ENCODE results near the gene ZNF273.
"Not testable (repeated sequence)": the region's sequence is repeated elsewhere in the genome, so short reads cannot be mapped to it uniquely, and the experiment has no call there.

Gene ZNF273

GRCh38 chr7:64908358-64908757, 5.3 kb downstream of the ZNF273 start:
- Histone ChIP-seq H3K9ac (ENCODE audit: low read length) (no peak overlapping the region), H3K27ac (ENCODE audit: low read depth, low read length) (no peak overlapping the region), H3K4me3 (ENCODE audit: low read length) (no peak overlapping the region), H3K4me1 (ENCODE audit: control insufficient read depth, low read depth, low read length) (peaks cover 10% of the 10 kb centered on the region), H2AK5ac (ENCODE audit: low read length) (no peak overlapping the region), H3K23ac (ENCODE audit: low read length) (no peak overlapping the region), H2BK120ac (ENCODE audit: low read depth, low read length) (no peak overlapping the region), H3K18ac (ENCODE audit: low read length) (no peak overlapping the region), H3K36me3 (ENCODE audit: control insufficient read depth, insufficient read depth, low read length) (no peaks in the 10 kb centered on the region), H2BK15ac (replicated peaks; ENCODE audit: low read depth) (no peak overlapping the region), H3K79me1 (ENCODE audit: low read length) (peaks cover 5% of the 10 kb centered on the region), H4K8ac (ENCODE audit: low read depth, low read length) (no peak overlapping the region), H3K79me2 (ENCODE audit: control insufficient read depth, insufficient read depth, low read length) (peaks cover 69% of the 10 kb centered on the region), H3K4ac (ENCODE audit: low read depth, low read length) (no peak overlapping the region), H2BK5ac (ENCODE audit: low read length) (no peak overlapping the region), H4K5ac (ENCODE audit: low read length) (no peak overlapping the region), H3K27me3 (ENCODE audit: insufficient read depth, low read length, poor library complexity) (no peaks in the 10 kb centered on the region), H3K56ac (ENCODE audit: low read length) (no peak overlapping the region), H3K4me2 (ENCODE audit: low read length) (no peak overlapping the region)
- no peak for DNase-seq
- no CpG with 5 or more reads among the region's 2 CpGs for WGBS (ENCODE audit: extremely low coverage, insufficient coverage, low lambda C conversion rate)

GRCh38 chr7:64914557-64914956, 11.5 kb downstream of the ZNF273 start:
- Histone ChIP-seq H3K36me3 (ENCODE audit: control insufficient read depth, insufficient read depth, low read length) (no peaks in the 10 kb centered on the region), H2BK5ac (ENCODE audit: low read length) (no peak overlapping the region), H2AK5ac (ENCODE audit: low read length) (no peak overlapping the region), H3K4me1 (ENCODE audit: control insufficient read depth, low read depth, low read length) (no peaks in the 10 kb centered on the region), H3K79me1 (ENCODE audit: low read length) (peaks cover 5% of the 10 kb centered on the region), H3K23ac (ENCODE audit: low read length) (no peak overlapping the region), H3K4me2 (ENCODE audit: low read length) (no peak overlapping the region), H3K56ac (ENCODE audit: low read length) (no peak overlapping the region), H3K4ac (ENCODE audit: low read depth, low read length) (no peak overlapping the region), H3K9ac (ENCODE audit: low read length) (no peak overlapping the region), H3K27me3 (ENCODE audit: insufficient read depth, low read length, poor library complexity) (no peaks in the 10 kb centered on the region), H4K8ac (ENCODE audit: low read depth, low read length) (no peak overlapping the region), H2BK15ac (replicated peaks; ENCODE audit: low read depth) (no peak overlapping the region), H2BK120ac (ENCODE audit: low read depth, low read length) (no peak overlapping the region), H3K18ac (ENCODE audit: low read length) (no peak overlapping the region), H3K27ac (ENCODE audit: low read depth, low read length) (no peak overlapping the region), H3K4me3 (ENCODE audit: low read length) (no peak overlapping the region), H3K79me2 (ENCODE audit: control insufficient read depth, insufficient read depth, low read length) (peaks cover 37% of the 10 kb centered on the region), H4K5ac (ENCODE audit: low read length) (no peak overlapping the region)
- no CpG with 5 or more reads among the region's 3 CpGs for WGBS (ENCODE audit: extremely low coverage, insufficient coverage, low lambda C conversion rate)
- DNase-seq, result no peak

- H3K23ac ChIP-seq (ENCODE audit: low read length); H2BK5ac ChIP-seq (ENCODE audit: low read length); H2AK5ac ChIP-seq (ENCODE audit: low read length); H3K18ac ChIP-seq (ENCODE audit: low read length); H3K4me3 ChIP-seq (ENCODE audit: low read length); H2BK15ac ChIP-seq (replicated peaks; ENCODE audit: low read depth); H4K8ac ChIP-seq (ENCODE audit: low read depth, low read length); DNase-seq; H3K27ac ChIP-seq (ENCODE audit: low read depth, low read length); H3K4ac ChIP-seq (ENCODE audit: low read depth, low read length); H4K5ac ChIP-seq (ENCODE audit: low read length); H3K56ac ChIP-seq (ENCODE audit: low read length); H3K9ac ChIP-seq (ENCODE audit: low read length); H2BK120ac ChIP-seq (ENCODE audit: low read depth, low read length); H3K79me1 ChIP-seq (ENCODE audit: low read length); H3K4me2 ChIP-seq (ENCODE audit: low read length); H3K27me3 ChIP-seq (ENCODE audit: insufficient read depth, low read length, poor library complexity); H3K4me1 ChIP-seq (ENCODE audit: control insufficient read depth, low read depth, low read length); H3K36me3 ChIP-seq (ENCODE audit: control insufficient read depth, insufficient read depth, low read length): not testable (repeated sequence)
- no CpG with 5 or more reads among the region's 9 CpGs for WGBS (ENCODE audit: extremely low coverage, insufficient coverage, low lambda C conversion rate)
- peaks cover 35% of the 10 kb centered on the region for H3K79me2 ChIP-seq (ENCODE audit: control insufficient read depth, insufficient read depth, low read length)
Measured at GRCh38 chr7:64915301-64915700, 12.2 kb downstream of the ZNF273 start.

GRCh38 chr7:64928252-64929187, 25.4 kb downstream of the ZNF273 start:
- not testable (repeated sequence) for H3K4ac ChIP-seq (ENCODE audit: low read depth, low read length); H3K9ac ChIP-seq (ENCODE audit: low read length); H2BK5ac ChIP-seq (ENCODE audit: low read length); H3K79me2 ChIP-seq (ENCODE audit: control insufficient read depth, insufficient read depth, low read length); H3K56ac ChIP-seq (ENCODE audit: low read length); H3K27ac ChIP-seq (ENCODE audit: low read depth, low read length); H3K18ac ChIP-seq (ENCODE audit: low read length); H3K4me1 ChIP-seq (ENCODE audit: control insufficient read depth, low read depth, low read length); H2AK5ac ChIP-seq (ENCODE audit: low read length); H3K23ac ChIP-seq (ENCODE audit: low read length); H4K8ac ChIP-seq (ENCODE audit: low read depth, low read length); H2BK15ac ChIP-seq (replicated peaks; ENCODE audit: low read depth); H4K5ac ChIP-seq (ENCODE audit: low read length); H3K79me1 ChIP-seq (ENCODE audit: low read length); H3K27me3 ChIP-seq (ENCODE audit: insufficient read depth, low read length, poor library complexity); H3K4me3 ChIP-seq (ENCODE audit: low read length); H2BK120ac ChIP-seq (ENCODE audit: low read depth, low read length); H3K36me3 ChIP-seq (ENCODE audit: control insufficient read depth, insufficient read depth, low read length); DNase-seq; H3K4me2 ChIP-seq (ENCODE audit: low read length)
- WGBS (ENCODE audit: extremely low coverage, insufficient coverage, low lambda C conversion rate), result no CpG with 5 or more reads among the region's 4 CpGs

- no peak for DNase-seq
- H3K18ac ChIP-seq (ENCODE audit: low read length), result no peak overlapping the region
- no peak overlapping the region for H2BK5ac ChIP-seq (ENCODE audit: low read length)
- H3K36me3 ChIP-seq (ENCODE audit: control insufficient read depth, insufficient read depth, low read length), result no peaks in the 10 kb centered on the region
- no peak overlapping the region for H3K27ac ChIP-seq (ENCODE audit: low read depth, low read length)
- H3K4me3 ChIP-seq (ENCODE audit: low read length), result no peak overlapping the region
- no peak overlapping the region for H3K23ac ChIP-seq (ENCODE audit: low read length)
- no peaks in the 10 kb centered on the region for H3K27me3 ChIP-seq (ENCODE audit: insufficient read depth, low read length, poor library complexity)
- H3K79me2 ChIP-seq (ENCODE audit: control insufficient read depth, insufficient read depth, low read length), result no peaks in the 10 kb centered on the region
- H2AK5ac ChIP-seq (ENCODE audit: low read length), result no peak overlapping the region
- no peak overlapping the region for H3K4me2 ChIP-seq (ENCODE audit: low read length)
- H2BK120ac ChIP-seq (ENCODE audit: low read depth, low read length), result no peak overlapping the region
- WGBS (ENCODE audit: extremely low coverage, insufficient coverage, low lambda C conversion rate), result no CpG with 5 or more reads among the region's 1 CpG
- no peak overlapping the region for H4K5ac ChIP-seq (ENCODE audit: low read length)
- no peaks in the 10 kb centered on the region for H3K4me1 ChIP-seq (ENCODE audit: control insufficient read depth, low read depth, low read length)
- H3K4ac ChIP-seq (ENCODE audit: low read depth, low read length), result no peak overlapping the region
- H3K9ac ChIP-seq (ENCODE audit: low read length), result no peak overlapping the region
- H3K79me1 ChIP-seq (ENCODE audit: low read length), result no peaks in the 10 kb centered on the region
- H3K56ac ChIP-seq (ENCODE audit: low read length), result no peak overlapping the region
- H4K8ac ChIP-seq (ENCODE audit: low read depth, low read length), result no peak overlapping the region
- no peak overlapping the region for H2BK15ac ChIP-seq (replicated peaks; ENCODE audit: low read depth)
Measured at GRCh38 chr7:64934478-64934877, 31.4 kb downstream of the ZNF273 start.

- Histone ChIP-seq H3K4me1 (ENCODE audit: control insufficient read depth, low read depth, low read length) (no peaks in the 10 kb centered on the region), H3K79me2 (ENCODE audit: control insufficient read depth, insufficient read depth, low read length) (no peaks in the 10 kb centered on the region), H3K27me3 (ENCODE audit: insufficient read depth, low read length, poor library complexity) (no peaks in the 10 kb centered on the region), H3K27ac (ENCODE audit: low read depth, low read length) (no peak overlapping the region), H3K4ac (ENCODE audit: low read depth, low read length) (no peak overlapping the region), H2BK120ac (ENCODE audit: low read depth, low read length) (no peak overlapping the region), H4K8ac (ENCODE audit: low read depth, low read length) (no peak overlapping the region), H2BK5ac (ENCODE audit: low read length) (no peak overlapping the region), H3K56ac (ENCODE audit: low read length) (no peak overlapping the region), H3K9ac (ENCODE audit: low read length) (no peak overlapping the region), H4K5ac (ENCODE audit: low read length) (no peak overlapping the region), H3K36me3 (ENCODE audit: control insufficient read depth, insufficient read depth, low read length) (no peaks in the 10 kb centered on the region), H3K79me1 (ENCODE audit: low read length) (no peaks in the 10 kb centered on the region), H3K18ac (ENCODE audit: low read length) (no peak overlapping the region), H3K4me2 (ENCODE audit: low read length) (no peak overlapping the region), H2BK15ac (replicated peaks; ENCODE audit: low read depth) (no peak overlapping the region), H3K4me3 (ENCODE audit: low read length) (no peak overlapping the region), H3K23ac (ENCODE audit: low read length) (no peak overlapping the region), H2AK5ac (ENCODE audit: low read length) (no peak overlapping the region)
- DNase-seq, result no peak
- WGBS (ENCODE audit: extremely low coverage, insufficient coverage, low lambda C conversion rate), result no CpG with 5 or more reads among the region's 1 CpG
Measured at GRCh38 chr7:64938540-64938939, 35.5 kb downstream of the ZNF273 start.
